SHP77 (cell line): Measurements from ENCODE around the gene FAM241B.

ENCODE experiments used
- DNase-seq, 2 experiments: peaks; one replicate each; lab custom pipeline; 2025; lab: John Stamatoyannopoulos, UW

The FAM241B gene

DNA sequence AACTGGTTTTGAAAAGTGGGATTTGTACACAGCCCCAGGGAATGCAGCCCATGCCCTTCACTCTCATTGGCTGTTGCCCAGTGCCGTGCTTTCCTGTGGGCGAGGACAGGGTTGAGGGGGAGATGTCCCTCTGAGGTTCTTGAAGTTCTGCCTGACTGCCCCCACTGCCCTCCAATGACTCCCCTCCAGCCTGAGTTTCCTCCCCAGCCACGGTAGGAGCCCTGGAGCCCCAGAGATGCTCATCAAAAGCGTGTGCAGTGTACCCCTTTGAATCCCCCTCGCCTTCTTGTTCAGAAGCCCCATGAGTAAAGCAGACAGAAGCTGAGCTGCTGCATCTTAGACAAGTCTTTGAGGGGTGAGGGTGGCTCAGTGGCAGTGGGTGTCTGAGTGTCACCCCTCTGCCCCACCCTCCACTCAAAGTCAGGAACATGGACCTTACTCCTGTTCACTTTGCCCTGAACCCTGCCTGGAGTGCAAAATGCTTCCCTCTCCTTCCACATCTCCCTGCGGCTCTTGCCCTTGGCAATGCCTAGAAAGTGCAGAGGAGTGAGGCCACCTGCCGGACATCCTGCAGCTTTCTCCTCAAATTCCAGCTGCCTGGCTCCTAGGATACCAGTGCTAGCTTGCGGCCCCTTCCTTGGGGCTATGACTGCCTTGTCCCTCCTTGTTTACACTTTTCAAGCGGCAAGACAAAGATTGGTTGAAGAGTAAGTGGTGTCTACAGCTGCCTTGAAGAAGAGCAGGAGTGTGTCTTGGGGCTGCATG is 19.9 kb downstream of the FAM241B start:
- no peak for DNase-seq

DNA sequence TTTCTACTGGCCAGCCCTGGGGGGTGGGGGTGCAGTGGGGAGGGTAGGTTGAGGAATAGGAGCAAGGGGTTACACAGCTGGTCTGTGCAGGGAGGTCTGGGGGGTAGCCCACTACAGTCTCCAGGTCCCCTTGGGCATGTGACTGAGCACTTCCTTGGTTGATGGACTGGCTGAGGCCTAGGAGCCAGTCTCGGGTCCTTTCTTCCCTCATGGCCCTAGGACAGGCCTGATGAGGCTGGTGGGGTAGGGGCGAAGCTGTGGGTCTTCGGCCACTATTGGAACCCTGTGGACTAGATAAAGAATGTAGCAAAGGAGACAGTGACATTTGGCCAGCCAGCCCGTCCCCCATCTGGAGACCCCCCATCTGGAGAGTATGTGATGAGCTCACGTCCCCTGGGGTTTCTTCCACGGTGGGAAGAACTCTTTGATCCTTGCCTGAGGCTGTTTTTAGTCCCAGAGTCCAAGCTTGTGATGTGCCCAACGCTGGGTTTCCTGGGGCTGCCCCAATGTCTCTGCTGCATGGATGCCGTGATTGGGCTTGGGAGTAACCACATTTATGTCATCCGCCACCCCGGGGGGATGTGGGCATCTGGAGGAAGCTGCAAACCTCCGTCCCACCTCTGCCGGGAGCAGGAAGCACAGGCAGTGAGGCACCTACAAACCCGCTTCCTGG is 20.7 kb downstream of the FAM241B start:
- no peak for DNase-seq

DNA sequence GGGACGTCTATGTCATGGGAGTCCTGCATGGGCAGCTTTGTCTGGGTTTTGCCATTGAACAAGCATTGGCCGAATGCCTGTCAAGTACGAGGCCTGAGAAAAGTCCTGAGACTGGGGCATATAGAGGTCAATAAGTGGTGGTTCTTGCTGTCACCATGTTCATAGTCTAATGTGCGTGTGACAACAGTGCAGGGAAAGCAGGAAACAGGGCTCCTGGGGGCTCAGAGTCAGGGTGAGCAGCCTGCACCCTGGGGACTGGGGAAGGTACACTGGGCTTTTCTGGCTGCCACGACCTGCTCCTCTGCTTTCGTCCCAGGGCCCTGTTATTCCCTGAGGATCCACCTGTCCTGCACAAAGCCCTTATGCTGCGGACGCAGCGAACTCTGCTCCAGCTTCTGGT is 21.3 kb downstream of the FAM241B start:
- DNase-seq, result no peak

DNA sequence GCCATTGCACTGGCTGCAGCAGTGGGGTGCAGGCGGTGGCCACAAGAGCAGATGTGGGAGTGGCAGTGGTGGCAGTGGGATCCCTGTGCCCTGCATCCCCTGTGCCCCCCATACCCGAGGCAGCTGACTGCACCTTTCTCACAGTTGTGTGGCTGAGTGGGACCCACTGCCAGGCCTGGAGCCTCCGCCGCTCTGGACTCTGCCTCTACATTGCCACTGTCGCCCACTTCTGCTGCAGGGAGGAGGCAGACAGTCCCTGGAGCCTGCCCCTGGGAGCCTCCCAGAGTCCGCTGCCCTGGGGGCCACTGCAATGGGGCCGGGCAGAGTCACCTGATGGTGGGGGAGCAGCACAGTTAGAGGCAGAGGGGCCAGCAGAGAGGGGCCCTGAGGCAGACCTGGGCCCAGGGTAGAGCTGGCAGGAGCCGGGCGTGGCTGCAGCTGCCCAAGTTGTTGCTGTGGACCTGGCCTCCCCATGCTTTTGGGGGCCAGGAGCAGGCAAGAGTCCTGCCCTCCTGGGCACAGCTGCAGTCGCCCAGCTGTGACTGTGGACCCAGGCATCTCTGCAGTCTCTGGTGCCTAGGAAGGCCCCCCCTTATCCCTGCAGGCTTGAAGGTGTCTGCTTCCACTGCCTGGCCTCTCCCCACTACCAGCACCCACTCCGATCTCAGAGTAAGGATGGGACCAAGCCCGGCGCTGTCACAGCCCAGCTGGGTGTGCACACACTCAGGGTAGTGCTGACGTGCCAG is 22.2 kb downstream of the FAM241B start:
- DNase-seq, result no peak

DNA sequence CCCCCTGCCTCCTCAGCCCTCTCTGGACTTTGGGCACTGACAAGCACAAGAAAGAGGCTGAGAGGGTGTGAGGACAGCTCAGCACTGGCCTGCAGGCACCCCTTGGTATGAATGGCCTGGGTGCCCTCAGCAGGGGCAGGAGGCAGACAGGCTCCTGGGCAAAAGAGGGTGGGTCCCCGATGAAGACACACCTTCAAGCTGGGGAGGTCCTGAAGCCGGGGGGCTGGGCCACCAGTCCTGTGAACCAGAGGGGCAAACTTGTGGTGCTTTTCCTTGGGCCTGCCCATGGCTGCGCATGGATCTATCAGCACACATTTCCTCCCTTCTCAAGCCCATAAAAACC is 22.8 kb downstream of the FAM241B start:
- DNase-seq, result no peak

DNA sequence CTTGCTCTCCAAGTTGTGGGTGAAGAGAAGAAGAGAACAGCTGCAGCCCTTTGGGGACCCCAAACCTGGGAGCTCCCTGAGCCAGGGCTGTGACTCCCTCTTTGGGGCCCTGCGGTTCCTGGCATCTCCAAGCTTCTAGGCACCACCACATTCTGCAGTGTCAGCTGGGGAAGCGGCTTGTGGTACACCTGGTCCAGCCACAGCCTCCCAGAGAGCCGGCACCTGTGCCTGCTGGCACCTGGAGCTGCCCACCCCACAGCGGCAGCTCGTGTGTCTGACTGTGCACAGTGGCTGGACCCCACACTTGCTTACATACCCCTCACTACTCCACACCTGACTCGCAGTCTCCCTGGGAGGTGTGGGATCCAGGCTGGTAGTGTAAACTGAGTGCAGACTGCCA is 23.5 kb downstream of the FAM241B start:
- no peak for DNase-seq

DNA sequence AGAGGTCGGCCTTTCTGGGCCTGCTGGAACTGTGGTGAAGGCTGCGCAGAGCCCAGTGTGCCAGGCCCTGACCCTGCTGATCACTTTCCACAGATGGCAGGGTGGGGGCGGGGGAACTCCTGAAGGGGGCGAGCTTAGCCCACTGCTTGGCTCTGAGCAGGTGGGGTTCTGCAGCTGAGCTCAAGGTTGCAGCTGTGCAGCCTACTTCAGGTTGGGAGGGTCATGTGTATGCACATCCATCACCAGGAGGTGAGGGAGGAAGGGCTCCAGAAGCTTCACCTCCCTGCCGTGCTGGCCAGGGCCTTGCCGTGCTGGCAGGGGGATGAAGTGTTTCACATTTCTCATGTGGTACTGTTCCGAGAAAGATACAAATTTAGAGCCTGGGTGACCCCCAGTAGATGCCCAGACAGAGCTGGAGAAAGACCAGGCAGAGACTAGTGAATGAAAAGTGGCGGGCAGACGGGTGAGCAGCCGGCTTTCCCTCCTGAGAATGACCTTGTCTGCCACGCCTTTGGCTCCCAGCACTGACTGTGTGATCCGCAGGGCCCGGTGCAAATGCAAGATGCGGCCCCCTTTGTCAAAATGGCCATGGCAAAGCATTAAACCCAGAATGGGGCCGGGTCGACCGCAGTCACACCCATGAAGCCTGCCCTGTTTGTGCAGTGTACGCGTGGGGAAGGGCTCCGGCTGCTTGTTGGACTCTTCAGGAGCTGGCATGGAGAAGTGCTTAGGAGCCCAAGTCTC is 25.2 kb downstream of the FAM241B start:
- no peak for DNase-seq

DNA sequence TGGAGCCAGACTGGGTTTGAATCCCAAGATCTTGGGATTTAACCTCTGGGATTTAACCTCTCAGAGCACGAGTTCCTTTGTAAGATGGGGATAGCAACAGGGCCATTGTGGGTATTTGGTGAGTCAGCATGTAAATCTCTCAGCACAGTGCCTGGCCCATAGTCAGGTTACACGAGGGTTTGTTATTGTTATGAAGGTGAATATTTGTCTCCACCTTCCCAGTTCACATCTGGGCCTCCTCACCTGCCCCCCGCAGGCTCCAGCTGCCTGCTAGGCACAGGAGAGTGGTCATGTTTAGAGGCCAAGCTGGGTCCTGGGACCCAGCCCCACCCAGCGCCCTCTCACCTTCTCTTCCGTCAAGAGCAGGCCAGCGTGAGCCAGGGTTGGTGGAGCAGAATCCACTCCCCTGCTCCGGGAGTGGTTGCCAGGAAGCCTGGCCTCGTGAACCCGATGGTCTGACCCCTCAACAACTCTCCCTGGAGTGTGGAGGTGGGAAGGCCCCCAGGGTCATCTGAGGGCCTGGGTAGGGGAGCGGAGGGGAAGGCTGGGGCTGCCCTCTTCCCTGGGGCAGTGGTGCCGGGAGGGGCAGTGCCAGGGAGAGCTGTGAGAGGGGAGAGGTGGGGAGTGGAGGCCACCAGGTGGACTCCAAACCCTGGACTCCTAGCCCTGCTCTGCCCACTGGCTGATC is 26.0 kb downstream of the FAM241B start:
- DNase-seq, result no peak

DNA sequence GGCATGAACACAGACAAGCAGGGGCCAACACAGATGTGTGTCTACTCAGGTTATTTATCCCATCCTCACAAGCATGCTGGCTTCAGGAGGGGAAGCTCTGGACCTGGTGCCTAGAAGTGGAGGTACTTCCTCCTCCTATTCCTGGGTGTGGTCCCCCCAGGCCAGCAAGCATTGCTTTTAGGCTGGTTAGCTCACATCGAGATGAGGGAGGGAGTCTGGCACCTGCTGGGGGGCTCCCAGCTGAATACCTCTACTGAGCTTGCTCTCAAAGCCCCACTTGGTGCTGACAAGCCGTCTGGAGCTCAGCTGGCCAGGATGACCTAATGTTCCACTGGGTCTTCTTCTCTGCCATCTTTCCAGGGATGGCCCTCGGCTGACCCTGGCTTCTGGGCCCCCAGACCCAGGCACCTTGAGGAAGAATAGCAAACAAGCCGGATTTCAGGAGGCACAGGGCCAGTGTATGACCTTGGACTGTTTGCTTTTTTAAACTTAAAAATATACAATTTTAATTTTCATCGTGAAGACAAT is 26.8 kb downstream of the FAM241B start:
- DNase-seq, result no peak

DNA sequence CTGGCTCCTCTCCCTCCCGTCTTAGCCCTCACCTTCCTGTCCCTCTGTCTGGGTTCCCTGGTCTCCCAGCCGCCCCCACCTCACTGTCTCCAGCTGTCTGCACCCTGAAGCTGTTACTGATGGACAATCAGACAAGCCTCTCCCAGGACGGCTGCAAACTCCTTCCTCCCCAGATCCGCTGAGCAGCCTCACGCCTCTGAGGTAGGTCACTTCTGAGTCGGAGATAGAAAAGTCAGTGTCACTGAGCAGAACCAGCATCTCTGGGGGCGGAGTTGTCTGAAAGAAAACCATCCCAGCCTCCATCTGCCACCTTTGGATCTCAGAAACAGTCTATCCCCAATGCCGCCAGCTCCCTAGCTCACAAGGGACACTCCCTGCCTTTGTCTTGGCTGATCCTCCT is 27.4 kb downstream of the FAM241B start:
- no peak for DNase-seq

DNA sequence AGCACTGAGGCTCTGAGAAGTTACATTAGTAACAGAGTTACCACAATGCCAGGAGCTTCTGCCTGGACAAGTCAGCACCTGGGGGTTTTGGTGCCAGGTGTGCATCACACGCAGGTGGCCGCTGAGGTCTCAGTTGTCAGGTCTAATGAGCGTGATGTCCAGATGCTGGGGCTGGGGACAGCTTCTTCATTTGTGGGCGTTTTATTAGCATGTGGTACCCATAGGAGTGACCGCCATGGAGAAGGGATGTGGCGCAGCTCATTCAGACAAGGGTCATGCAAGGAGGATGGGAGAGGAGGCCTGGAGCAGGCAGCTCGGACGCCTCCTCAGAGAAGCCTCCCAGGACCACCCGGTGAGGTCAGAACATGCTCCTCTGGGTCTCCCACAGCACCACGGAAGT is 27.8 kb downstream of the FAM241B start:
- DNase-seq, result no peak

DNA sequence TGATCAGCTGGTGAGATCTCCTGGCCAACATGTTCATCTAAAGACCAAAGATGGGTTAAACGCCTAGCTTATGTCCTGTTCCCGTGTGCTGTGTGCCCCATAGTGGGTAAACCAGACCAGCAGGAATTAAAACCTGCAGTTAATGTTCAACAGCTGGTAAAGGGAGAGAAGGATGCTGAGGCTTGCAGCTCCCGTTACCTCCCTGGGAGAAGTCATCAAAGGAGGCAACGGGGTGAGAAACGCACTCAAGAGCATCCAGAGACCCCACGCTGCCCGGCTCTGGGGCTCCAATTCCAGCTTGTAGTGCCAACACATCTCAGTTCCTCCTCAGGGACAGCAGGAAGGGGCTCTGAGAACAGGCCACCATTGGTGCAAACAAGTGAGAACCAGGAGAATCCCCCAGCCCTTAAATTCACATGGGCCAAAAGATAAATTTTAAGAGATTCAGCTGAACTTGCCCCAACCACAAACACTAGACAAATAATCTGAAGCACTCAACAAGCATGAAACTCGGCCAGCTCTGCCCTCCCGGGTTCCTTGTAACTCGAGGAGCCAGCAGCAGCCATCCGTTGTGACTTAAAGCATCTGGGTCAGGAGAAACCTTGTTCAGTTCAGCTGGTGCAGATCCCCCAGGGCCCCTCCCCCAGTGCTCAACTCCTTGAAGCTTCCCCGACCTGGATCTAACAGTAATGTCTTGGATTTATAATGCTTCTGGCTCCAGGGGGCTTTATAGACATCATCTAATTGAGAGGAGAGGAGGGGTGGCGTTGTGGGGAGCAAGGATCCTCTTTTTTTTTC is 29.4 kb downstream of the FAM241B start:
- no peak for DNase-seq

DNA sequence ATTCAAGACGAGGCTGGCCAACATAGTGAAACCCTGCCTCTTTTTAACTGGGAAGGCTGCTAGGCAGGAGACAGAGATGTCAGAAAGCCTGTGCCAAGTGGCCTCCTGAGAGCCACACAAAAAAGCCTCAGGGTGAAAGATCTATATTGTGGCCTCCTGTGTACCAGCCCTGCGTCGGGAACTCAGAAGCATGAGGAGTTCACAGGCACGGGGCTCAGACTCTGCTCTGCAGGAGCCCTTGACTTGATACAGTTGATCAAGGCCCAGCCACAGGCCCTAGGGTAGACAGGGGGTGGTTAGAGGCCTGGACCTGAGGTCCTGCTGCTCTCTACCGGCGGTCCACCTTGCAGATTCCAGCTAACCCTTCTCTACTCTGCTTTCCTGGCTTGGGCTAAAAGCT is 30.2 kb downstream of the FAM241B start:
- no peak for DNase-seq

DNA sequence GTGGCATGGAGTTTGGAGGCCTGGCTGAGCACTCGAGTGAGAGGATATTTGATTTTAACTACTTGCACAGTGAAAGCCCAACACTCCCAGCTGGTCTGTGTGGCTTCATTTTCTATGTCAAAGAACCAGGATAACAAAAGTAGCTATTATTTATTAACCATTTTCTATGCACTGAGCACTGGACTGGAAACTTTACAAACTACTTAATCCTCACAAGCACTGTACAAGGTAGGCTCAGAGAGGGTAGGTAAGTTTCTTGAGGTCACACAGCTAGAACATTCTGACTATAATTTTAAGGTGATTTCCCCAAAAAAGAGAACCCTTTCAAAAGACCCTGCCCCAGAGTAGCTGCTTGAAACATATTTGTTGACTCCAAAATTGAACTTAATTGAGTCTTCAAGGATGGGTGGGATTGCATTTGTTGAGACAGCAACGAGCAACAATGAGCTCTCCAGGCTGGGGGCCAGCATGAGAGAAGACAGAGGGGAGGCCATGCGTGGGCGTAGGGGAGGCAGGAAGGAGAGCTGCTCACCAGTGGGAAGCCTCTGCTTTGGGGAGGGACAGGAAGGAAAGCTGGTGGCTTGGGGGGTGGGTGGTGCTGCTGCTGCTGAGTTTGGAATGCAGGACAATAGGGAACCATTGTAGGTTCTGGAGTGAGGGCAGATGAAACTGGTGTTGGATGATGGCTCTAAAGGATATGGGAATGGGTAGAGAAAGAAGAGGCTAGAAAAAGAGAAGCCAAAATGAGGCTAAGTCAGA is 31.5 kb downstream of the FAM241B start:
- DNase-seq, result no peak

DNA sequence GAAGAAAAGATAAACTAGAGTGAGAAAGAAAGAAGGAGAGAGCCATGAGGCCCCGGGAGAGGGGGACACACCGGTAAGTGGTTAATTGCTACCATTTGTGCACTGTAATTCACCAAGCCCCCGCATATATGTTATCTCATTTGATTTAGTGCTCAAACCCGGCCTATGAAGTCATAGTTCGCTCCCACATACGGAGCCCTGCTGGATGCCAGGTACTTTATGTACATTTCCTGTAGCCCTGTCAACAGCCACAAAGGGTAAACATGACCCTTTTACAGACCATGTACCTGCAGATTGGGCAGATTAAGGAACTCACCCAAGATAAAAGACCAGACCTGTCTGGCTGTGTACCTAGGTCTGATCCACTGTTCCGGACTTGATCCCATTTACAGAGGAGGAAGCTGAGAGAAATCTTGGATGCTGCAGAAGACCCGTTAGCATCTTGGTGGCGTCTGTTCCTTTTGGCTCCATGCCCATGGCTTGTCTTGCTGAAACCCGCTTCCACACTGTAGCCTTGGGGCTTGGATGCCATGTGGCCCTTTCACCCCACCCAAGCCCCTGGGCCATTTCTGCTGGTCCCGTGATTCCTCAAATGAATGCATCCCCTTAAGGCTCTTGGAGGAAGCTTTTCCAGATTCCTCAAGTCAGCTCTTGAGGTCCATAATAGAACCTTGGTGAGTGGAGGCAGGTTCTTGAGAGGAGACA is 32.3 kb downstream of the FAM241B start:
- DNase-seq, result no peak

DNA sequence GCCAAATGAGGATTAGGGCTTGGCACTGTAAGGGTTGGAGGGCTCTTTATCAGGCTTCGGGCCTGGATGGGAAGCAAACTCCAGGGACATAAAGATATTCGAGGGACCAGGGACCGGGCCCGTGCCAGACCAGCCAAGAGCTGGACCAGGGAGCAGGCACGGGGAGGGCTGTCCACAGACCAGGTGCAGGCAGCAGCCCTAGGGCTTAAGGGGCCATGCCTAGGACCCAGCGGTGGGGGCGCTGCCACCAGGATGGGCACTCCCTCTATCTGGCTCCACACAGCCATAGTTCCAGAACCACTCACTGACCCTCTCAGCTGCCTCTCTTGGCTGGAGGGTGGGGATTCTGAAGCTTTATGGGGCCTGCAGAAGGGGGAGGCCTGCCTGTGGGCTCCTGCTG is 32.9 kb downstream of the FAM241B start:
- DNase-seq, result no peak

DNA sequence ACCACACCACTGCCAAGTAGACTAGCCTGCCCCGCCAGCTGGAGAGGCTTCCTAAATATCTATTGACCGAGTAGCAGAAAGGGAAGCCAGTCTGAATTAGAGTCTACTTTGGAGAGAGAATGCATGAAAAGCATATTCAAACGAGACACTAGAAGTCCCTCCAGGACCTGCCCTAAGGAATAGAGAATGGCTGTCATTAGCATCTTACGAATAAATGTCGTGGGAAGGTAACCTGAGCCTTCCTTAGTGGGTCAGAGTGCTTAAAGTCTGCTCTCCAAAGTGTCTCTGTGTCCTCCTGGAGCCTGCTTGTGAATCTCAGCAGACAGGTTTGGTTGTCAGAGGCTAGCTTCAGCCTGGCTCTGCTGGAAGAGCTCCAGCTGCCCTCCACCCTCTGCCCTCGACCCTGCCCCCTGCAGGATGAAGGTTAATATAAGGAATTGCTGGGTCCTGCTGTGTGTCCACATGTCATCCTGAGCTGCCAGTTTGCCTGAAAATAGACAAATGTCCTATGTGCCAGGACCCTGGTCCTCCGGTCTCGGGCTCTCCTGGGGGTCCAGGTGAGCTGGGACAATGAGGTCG is 33.4 kb downstream of the FAM241B start:
- DNase-seq, result no peak

DNA sequence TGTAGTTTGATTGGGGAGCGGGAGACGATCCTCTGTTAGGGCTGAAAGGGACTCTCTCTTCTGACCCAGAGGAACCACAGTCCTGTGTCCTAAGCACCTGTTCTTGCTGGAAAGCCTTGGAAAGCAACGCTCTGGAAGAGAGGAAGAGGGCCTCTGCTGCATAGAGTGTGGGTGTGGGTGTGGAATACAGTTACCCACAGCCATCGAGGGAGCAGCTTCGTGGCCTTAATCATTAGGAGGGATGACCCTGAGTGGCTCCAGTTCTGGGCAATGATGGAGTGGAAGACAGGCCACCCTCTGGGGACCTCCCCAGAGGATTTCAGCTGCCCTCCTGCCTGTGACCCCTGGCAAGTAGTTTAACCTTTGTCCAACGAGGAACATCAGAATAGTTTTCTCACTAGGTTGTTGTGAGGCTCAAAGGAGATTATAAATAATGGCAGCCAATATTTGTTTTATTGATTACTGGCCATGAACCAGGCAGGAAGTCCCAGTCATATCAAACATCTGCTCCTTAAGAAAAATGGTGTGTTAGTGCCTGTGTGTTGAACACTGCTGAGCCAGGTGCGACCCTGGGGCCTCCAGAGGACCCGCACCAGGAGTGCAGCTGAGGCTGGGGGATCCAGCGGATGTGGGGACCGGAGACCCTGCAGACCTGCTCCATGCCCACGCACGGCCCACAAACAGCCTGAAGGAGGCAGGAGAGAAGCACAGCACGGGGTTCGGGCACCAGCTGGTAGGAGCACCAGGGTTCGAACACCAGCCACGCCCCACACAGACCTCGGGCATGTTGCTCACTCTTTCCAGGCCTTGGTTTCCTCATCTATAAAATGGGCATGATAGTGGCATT is 35.6 kb downstream of the FAM241B start:
- DNase-seq, result no peak
